ENCODE data around the gene CDC16.

Gene CDC16

DNA sequence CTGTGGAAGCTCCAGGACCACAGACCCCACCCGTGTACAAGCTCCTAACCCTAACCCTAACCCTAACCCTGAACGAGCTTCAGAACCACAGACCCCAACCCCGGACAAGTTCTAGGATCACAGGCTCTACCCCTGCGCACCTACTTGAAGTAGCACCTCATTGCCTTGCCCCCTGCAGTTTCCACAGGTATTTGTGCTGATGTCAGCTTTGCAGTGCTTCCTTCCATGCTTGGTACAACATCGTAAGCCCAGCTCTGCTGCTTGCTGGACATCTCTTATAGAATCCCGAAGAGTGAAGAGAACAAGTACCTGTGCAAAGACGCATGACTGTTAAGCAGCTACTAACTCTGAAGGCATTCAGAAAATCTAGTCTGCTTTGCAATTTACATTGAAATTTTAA lies 20.7 kb upstream of the CDC16 start:
- DNase-seq (ENCODE audit: insufficient read length, low spot score) (no peak), FAIRE-seq (peak; percentile 15)
- no peak for TF ChIP-seq POLR2A (IDR thresholded peaks at IDR 0.05; ENCODE audit: low read depth, low read length)

GRCh38 chr13:114219392-114219791 lies 15.3 kb upstream of the CDC16 start:
- TF ChIP-seq POLR2A (IDR thresholded peaks at IDR 0.05; ENCODE audit: low read depth, low read length), result no peak
- DNase-seq (ENCODE audit: insufficient read length, low spot score) (no peak), FAIRE-seq (no peak)

GRCh38 chr13:114222461-114222968 lies 12.2 kb upstream of the CDC16 start:
- FAIRE-seq (no peak), DNase-seq (ENCODE audit: insufficient read length, low spot score) (no peak)
- no peak for TF ChIP-seq POLR2A (IDR thresholded peaks at IDR 0.05; ENCODE audit: low read depth, low read length)

GRCh38 chr13:114224201-114224600 lies 10.5 kb upstream of the CDC16 start:
- FAIRE-seq (no peak), DNase-seq (ENCODE audit: insufficient read length, low spot score) (no peak)
- no peak for TF ChIP-seq POLR2A (IDR thresholded peaks at IDR 0.05; ENCODE audit: low read depth, low read length)

DNA sequence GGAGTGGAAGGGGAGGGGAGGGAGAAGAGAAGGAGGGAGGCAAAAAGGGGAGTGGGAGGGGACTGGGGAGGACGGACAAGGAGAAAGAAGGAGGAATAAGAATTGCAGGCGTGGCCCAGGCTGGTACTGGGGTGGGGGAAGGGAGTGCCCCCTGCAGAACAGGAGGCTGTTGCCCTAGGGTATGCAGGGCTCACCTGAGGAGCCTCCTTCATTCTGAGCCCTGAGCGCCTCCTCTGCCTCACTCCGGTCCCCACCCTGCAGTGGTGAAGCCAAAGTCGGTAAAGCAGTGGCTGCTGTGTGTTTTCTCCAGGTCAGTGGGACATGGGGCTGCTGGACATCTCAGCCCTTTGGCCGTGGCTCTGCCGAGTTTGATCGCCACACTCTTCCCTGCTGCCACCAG lies 9.1 kb upstream of the CDC16 start:
- DNase-seq (ENCODE audit: insufficient read length, low spot score), result no peak
- FAIRE-seq, result no peak

DNA sequence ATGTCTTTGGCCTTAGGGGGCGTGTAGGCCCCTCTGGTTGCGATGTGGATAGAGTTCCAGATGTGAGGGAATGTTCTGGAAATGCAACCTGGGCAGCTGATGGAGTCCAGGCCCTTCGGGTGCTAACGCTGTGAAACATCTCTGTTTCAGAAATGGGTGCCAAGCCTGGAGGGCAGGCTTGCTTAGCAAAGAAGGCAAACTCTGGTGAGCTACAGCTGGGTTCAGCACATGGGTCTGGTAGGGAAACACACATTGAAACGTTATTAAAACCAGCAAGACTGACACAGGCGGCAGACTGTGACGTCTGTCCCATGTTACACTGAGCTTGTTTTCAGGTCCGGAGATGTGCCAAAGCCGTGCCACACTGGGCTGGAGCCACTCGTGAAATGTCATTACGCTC lies 8.6 kb upstream of the CDC16 start:
- DNase-seq (ENCODE audit: insufficient read length, low spot score), result no peak
- FAIRE-seq, result no peak
- no peak for TF ChIP-seq POLR2A (IDR thresholded peaks at IDR 0.05; ENCODE audit: low read depth, low read length)

More for the DNA sequence above, 9.1 kb upstream of the CDC16 start:
- no peak for TF ChIP-seq POLR2A (IDR thresholded peaks at IDR 0.05; ENCODE audit: low read depth, low read length)

DNA sequence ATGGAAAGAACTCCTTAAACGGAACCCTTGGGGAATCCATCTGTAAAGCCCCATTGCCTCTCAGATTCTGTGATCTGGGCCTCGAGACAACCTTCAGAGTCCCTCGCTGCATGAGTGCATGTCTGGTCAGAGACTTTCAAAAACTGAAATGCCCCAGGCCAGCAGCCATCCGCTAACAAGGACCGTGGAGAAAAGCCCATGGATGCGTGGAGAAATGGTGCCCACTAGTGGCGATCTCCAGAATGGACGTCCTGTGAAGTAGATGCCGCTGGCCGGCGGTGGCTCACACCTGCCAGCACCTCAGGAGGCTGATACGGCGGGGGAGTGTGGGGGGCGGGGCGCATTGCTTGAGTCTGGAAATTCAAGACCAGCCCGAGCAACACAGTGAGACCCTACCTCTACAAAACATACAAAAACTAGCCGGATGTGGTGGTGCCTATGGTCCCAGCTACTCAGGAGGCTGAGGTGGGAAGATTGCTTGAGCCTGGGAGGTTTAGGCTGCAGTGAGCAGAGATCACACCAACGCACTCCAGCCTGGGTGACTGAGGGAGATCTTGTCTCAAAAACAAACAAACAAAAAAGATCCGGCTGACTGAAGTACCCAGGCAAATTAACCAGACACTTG lies 7.9 kb upstream of the CDC16 start:
- no peak for TF ChIP-seq POLR2A (IDR thresholded peaks at IDR 0.05; ENCODE audit: low read depth, low read length)
- peak; percentile 93 for FAIRE-seq
- peak; percentile 91 for DNase-seq (ENCODE audit: insufficient read length, low spot score)

GRCh38 chr13:114227528-114227927 lies 7.2 kb upstream of the CDC16 start:
- no peak for TF ChIP-seq POLR2A (IDR thresholded peaks at IDR 0.05; ENCODE audit: low read depth, low read length)
- no peak for FAIRE-seq
- no peak for DNase-seq (ENCODE audit: insufficient read length, low spot score)

DNA sequence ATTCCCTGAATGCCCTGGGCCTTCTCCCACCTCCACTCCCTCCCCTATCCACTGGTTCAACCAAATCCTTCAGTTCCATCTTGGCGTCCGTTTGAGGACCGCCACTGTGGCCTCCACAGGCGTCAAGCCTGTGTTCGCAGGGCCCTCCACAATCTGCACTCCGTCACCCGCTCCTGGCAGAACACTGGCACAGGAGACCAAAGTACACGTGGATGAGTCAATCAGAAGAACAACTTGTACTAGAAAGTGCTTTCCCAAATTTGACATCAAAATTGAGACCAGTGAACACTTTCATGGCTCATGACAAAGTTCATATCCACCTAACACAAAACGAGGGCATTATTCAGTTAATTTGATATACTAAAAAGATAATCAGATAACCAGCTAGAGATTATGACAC lies 6.5 kb upstream of the CDC16 start:
- no peak for FAIRE-seq
- no peak for TF ChIP-seq POLR2A (IDR thresholded peaks at IDR 0.05; ENCODE audit: low read depth, low read length)
- no peak for DNase-seq (ENCODE audit: insufficient read length, low spot score)

DNA sequence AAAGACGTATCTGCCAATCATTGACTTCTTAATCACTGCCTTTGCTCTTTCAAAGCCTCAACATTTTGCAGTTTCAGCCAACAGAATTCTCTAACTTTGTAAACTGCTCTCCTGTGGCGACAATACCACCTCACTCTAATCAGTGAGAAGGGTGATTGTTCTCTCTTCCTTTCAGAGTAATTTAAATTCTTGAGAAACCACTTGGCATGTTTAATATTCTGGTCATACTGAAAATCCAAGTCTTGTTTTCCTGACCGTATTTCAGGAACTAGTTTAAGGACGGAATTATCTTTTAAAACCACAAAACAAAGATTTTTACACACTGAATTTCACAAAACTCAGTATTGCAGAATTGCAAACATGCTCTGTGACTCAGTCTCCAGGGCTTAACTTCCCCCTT lies 5.2 kb upstream of the CDC16 start:
- FAIRE-seq (no peak), DNase-seq (ENCODE audit: insufficient read length, low spot score) (no peak)
- TF ChIP-seq POLR2A (IDR thresholded peaks at IDR 0.05; ENCODE audit: low read depth, low read length), result no peak

DNA sequence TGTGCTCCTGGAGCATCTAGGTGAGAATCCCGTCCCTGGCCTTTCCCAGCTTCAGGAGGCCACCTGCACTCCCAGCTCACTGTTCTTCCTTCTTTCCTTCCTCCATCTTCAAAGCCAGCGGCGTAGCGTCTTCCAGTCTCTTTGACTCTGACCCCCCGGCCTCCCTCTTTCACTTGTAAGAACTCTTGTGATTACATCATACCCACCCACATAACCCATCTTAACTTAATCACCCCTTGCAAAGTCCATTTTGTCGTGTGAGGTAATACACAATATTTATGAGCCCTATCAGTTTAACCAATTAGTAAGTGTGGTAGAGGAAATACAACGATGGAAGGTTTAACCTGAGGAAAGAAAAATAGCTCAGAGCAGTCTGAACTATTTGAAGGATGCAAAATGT lies 4.6 kb upstream of the CDC16 start:
- FAIRE-seq, result no peak
- no peak for DNase-seq (ENCODE audit: insufficient read length, low spot score)
- TF ChIP-seq POLR2A (IDR thresholded peaks at IDR 0.05; ENCODE audit: low read depth, low read length), result no peak

GRCh38 chr13:114230575-114230974 lies 4.1 kb upstream of the CDC16 start:
- no peak for FAIRE-seq

DNA sequence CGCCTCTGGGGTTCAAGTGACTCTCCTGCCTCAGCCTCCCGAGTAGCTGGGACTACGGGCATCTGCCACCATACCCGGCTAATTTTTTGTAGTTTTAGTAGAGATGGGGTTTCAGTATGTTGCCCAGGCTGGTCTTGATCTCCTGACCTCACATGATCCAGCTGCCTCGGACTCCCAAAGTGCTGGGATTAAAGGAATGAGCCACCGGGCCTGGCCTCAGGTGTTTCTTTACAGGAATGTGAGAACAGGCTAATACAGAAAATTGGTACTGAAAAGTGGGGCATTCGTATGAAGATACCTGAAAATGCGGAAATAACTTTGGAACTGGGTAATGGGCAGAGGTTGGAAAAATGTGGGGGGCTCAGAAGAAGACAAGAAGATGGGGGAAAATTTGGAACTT lies 2.8 kb upstream of the CDC16 start:
- DNase-seq (ENCODE audit: insufficient read length, low spot score) (no peak), FAIRE-seq (no peak)
- TF ChIP-seq POLR2A (IDR thresholded peaks at IDR 0.05; ENCODE audit: low read depth, low read length), result no peak

More at GRCh38 chr13:114230575-114230974, 4.1 kb upstream of the CDC16 start:
- no peak for DNase-seq (ENCODE audit: insufficient read length, low spot score)
- TF ChIP-seq POLR2A (IDR thresholded peaks at IDR 0.05; ENCODE audit: low read depth, low read length), result no peak

GRCh38 chr13:114234266-114234644 lies 442 bp upstream of the CDC16 start:
- no peak for TF ChIP-seq POLR2A (IDR thresholded peaks at IDR 0.05; ENCODE audit: low read depth, low read length)
- no peak for FAIRE-seq
- DNase-seq (ENCODE audit: insufficient read length, low spot score), result no peak

GRCh38 chr13:114235697-114236096 lies 1.0 kb downstream of the CDC16 start:
- DNase-seq (ENCODE audit: insufficient read length, low spot score) (no peak), FAIRE-seq (peak; percentile 43)
- TF ChIP-seq POLR2A (IDR thresholded peaks at IDR 0.05; ENCODE audit: low read depth, low read length), result no peak

- TF ChIP-seq POLR2A (IDR thresholded peaks at IDR 0.05; ENCODE audit: low read depth, low read length), result no peak
- FAIRE-seq (no peak), DNase-seq (ENCODE audit: insufficient read length, low spot score) (no peak)
These were observed 1.5 kb downstream of the CDC16 start for GRCh38 chr13:114236227-114236626.

Measured in H54 (cell line).